22Rv1 (cell line): ENCODE data around the gene LSAMP.

Source experiments
- H3K27ac ChIP-seq: fragments of 450-650 bp; 2 replicates; pipeline ENCODE4 v1.5.1; 2017
- CTCF ChIP-seq: fragments of 450-650 bp; IDR thresholded peaks from 2 replicates; pipeline ENCODE4 v1.5.1; 2017; ENCODE audit warnings: mild to moderate bottlenecking
- ZFX ChIP-seq: fragments of 450-650 bp; IDR thresholded peaks from 2 replicates; pipeline ENCODE4 v1.6.1; 2017; ENCODE audit warnings: antibody characterized with exemption, borderline replicate concordance

Gene LSAMP

GRCh38 chr3:116413319-116413718, 32.0 kb downstream of the LSAMP start:
- no peak overlapping the region for H3K27ac ChIP-seq
- TF ChIP-seq ZFX (no peak), CTCF (no peak)

- TF ChIP-seq ZFX (no peak), CTCF (no peak)
Observed at GRCh38 chr3:116408473-116408872, 36.8 kb downstream of the LSAMP start.

GRCh38 chr3:116405231-116405630, 40.1 kb downstream of the LSAMP start:
- no peak for TF ChIP-seq CTCF
- TF ChIP-seq ZFX: no peak
- H3K27ac ChIP-seq: no peak overlapping the region

More at GRCh38 chr3:116408473-116408872, 36.8 kb downstream of the LSAMP start:
- H3K27ac ChIP-seq: no peak overlapping the region

- no peak overlapping the region for H3K27ac ChIP-seq
- TF ChIP-seq CTCF (no peak), ZFX (no peak)
Observed at GRCh38 chr3:116399701-116400226, 45.5 kb downstream of the LSAMP start.

GRCh38 chr3:116394365-116394764, 50.9 kb downstream of the LSAMP start:
- H3K27ac ChIP-seq: no peak overlapping the region
- no peak for TF ChIP-seq ZFX
- TF ChIP-seq CTCF: no peak

GRCh38 chr3:116393199-116393598, 52.1 kb downstream of the LSAMP start:
- H3K27ac ChIP-seq: no peak overlapping the region
- TF ChIP-seq ZFX: no peak
- no peak for TF ChIP-seq CTCF

GRCh38 chr3:116392291-116392690, 53.0 kb downstream of the LSAMP start:
- H3K27ac ChIP-seq: no peak overlapping the region
- TF ChIP-seq ZFX: no peak
- TF ChIP-seq CTCF: no peak
